HG03342 (cell line): ENCODE data around the gene ROR1.

Experiments used
- ATAC-seq: cut with Tn5 transposase; IDR thresholded peaks from one replicate; pipeline ENCODE4 v1.9.1; 2021; ENCODE audit warnings: mild to moderate bottlenecking, moderate library complexity; ENCODE audit not compliant: unreplicated experiment

The ROR1 gene

DNA sequence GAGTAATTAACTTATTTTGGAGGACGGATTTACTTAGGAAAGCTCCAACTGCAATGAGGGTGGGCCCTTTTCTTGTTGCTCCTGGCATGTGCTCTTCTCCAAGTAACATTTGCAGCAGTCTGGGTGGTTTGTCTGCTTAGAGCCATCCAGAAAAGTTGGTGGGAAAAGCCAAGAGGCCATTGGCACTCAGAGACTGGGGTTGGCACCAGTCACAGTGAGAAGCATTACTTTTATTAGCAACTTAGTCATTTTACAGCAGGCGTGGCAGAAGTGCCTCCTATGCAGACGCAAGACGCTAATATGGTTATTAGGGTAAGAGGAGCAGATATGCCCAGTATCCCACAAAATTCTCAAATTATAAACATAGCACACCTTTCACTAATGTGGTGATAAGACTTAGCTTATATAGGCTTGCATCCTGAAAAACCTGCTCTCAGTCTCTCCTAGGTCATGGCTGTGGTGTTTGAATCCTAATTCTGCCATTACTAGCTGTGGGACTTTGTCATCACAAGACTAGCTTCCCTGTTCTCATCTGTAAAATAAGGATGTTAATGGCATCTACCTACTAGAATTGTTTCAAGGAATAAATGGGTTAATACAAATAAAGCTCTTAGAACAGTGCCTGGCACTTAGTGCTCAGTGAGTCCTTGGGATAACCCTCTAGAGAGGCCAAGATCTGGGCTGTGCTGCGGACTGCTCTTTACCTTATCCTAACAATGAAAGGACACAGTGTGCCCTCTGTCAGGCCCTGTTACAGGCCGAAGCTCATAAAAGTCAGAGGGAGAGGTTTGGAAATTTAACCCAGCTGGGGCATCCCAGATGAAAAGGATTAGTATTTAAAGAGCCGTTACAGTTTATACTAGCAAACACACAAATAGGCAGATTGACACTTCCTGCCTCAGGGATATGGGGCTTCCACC, 154.6 kb downstream of the ROR1 start:
- ATAC-seq = no peak

DNA sequence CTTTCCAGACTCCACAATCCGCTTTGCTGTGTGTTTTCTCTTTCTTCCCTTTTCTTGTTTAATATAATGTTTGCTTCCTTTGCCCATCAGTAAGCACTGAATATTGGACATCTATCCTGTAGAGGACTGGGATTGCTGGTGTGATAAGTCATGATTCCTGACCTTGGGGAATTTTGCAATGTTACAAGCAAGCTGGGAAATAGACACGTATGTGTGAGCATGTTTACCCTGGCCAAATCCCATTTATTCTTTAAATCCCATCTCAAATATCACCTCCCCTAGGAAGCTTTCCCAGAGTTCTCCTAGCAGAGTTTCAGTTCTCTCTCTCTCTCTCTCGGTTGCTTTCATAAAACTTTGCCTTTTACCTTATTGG, 155.3 kb downstream of the ROR1 start:
- no peak for ATAC-seq

DNA sequence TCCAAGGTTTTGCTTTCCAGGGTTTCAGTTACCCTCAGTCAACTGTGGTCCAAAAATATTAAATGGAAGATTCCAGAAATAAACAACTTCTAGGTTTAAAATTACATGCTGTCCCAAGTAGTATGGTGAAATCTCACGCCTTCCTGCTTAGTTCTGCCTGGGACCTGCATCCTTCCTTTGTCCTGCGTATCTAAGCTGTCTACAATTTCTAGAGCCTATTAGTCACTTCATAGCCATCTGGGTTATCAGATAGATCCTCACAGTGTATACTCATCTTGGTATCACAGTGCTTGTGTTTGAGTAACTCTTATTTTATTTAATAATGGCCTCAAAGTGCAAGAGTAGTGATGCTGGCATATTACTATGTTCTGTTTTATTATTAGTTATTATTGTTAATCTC, 157.7 kb downstream of the ROR1 start:
- ATAC-seq = no peak

DNA sequence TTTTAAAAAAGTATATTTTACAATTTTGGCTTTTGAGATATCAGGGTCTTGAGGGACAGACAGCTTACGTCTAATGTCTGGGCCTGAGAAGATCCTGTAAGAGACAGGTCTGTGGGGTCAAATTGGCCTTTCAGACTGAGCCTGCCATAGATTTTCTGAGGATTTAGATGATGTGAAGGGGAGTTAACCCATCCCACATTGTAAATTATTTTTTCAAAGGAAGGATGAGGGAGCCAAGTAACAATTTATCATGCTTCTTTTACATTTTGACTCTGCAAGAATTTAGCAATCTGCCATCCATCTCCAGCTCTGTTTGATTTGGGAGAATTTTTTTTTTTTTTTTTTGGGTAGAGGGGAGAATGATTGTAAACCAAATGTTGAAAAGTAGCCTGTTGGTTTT, 160.9 kb downstream of the ROR1 start:
- ATAC-seq = no peak

DNA sequence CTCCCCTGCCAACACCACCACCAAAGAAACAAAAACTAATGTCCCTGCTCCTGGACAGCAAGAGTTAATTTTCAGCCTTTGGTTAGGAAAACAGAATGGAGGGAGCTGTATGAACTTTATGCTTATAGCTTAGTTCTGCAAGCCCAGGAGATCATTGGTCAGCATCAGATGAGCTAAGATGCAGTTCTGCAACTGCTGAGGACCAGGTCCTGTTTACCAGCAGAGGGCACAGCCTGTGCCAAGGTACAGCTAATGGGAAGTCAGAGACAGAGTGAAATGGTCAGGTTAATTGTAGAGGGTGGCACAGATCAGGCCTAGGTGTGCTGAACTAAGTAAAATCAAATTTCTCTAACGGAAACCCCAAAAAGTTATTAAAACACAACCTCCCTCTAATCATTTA, 161.3 kb downstream of the ROR1 start:
- no peak for ATAC-seq

DNA sequence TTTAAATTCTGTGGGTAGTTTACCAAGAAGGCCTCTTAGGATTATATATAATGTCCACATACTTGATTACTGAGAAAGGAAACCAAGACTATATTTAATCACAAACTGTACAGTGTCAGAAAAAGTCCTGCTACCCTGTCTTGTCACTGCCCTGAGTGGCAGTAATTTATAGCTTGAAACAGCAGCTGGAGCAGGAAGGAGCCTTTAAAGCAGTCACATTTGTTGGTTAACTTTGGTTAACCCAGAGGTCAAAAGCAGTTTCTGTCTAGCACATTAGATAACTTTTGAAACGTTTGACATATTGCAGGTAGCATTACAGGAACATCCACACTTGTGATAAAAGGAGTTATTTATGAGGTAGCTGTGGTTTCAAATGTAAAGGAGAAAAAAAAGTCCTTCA, 161.7 kb downstream of the ROR1 start:
- no peak for ATAC-seq

DNA sequence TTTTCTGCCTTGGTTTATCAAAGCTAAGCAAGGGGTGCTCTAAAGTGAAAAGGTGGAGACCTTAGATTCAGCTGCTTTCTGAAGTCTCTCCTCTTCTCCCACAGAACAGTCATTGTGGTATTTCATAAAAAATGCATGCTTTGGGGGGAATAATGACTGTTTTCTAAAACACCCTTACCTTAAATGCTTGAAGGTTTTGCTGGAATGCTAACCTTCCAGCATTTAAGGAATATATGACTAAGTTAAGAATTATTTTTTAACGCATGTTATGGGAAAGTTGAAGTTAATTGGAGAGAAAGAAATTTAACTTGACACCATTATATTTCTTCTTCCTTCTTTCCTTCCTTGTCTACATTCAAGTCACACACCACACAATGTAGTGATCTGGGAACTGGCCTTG, 162.5 kb downstream of the ROR1 start:
- ATAC-seq = no peak

DNA sequence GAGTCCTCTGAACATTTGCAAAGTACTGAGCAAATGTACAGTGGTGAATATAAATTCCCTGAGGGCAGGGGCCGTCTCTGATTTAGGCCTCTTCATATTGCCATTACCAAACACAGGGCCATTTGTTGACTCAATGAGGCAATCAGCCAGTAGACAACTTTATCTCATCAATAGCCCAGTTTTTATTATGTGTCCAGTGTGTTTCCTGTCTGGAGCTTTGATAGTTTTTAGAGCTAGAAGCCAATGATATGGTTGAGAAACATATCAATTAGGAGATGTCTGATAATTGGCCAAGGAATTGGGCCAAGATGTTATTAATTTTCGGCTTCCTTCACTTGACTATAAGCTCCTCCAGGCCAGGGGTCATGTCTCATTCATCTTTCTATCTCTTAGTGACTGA, 163.0 kb downstream of the ROR1 start:
- no peak for ATAC-seq

DNA sequence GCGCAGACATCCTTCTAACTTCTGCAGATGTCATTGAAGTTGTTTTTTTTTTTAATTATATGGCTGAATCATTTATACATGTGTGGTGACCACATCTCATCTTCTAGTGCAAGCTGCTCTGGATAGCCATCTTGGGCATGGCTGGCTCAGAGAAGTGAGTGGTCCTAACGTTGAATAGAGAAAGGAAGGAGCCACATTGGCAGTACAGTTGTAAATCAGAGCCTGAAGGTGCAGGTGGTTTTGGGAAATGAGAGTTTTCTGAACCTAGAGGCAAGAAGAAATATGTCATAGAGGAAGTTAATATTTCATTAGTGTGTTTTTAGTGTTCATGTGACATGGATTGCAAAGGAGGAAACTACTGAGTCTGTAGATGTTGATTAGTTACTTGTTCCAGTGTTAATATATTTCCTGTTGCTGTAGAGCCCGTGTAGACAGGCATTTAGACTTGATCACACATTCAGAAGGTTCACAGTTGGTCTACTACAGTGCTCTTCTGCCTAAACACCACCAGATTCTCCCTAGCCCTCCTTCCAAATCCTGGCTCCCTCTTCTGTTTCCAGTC, 163.7 kb downstream of the ROR1 start:
- ATAC-seq = no peak

DNA sequence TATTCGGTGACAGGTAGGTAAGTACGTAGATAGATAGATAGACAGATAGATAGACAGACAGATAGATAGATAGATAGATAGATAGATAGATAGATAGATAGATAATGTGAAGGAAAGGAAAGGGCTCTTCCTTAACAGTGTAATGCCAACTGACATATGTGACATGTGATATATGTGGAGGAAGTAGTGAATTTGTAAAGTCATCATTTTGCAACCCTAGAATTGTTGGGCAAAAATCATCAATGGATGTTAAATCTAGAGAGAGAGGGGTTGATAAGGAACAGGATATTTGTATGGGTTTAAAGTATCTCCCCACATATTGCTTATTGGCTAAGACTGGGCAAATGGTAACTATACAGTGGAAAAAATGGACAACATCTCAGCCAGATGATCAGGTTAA, 166.6 kb downstream of the ROR1 start:
- no peak for ATAC-seq

DNA sequence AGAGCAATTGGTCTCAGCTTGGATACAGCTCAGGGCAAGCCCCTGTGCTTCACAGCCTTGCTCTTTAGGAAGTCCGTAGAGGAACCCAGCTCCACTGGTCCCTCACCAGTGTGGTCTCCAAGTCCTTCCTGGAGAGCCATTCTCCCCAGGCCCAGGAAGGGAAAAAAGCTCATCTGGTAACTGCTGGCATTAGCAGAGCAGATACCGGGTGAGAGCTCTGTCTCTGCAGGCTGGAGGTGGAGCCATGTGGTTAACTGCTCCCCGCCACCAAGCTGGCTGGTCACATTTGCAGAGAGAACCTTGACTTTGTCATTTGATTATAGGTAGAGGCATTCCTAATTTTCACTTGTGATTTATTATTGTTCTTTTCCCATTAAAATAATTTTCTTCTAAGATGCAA, 169.6 kb downstream of the ROR1 start:
- ATAC-seq = no peak

DNA sequence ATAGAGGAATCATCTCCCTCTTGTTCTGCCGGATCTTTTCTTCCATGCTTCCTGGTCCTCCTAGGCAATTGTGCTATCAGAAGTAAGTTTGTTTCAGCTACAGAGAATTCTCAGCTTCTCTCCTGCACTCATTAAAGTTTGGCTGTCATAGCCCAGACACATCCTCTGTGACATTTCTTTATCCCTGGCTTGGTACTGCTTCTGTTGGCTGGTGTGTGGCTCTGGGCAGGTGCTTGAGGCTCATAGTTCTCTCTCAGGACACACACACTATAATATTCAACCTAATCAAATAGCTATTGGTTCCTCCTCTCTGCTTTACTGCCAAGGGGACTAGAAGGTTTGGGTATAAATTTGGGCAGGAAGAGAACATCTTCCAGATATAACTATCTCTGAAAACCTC, 172.1 kb downstream of the ROR1 start:
- ATAC-seq = no peak

DNA sequence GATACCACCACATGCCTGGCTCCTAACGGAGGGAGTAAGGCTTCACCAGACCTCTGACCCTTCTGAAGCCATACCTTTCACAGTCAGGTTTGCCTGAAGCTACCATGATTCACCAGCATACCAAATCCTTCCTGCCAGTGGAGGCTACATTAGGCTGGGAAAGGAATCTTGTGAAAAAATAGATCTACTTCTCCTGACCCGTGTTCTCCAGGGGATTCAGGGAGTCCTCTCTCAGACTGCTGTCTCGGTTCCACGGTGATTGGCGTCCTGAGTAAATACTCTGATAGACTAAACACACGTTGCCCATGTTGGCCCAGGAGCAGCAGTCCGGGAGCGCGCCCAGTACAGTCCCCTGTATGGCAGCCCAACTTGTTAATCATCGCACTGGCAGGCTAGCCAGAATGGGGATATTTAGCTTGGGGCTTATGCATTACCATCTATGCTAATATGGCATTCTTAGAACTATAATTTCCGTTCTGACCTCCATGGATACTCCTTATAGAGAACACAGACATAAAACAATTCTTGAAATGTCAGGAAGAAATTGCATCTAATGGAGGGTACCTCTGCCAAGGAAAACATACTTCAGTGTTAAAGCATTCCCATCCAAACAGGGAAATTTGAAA, 173.2 kb downstream of the ROR1 start:
- no peak for ATAC-seq

DNA sequence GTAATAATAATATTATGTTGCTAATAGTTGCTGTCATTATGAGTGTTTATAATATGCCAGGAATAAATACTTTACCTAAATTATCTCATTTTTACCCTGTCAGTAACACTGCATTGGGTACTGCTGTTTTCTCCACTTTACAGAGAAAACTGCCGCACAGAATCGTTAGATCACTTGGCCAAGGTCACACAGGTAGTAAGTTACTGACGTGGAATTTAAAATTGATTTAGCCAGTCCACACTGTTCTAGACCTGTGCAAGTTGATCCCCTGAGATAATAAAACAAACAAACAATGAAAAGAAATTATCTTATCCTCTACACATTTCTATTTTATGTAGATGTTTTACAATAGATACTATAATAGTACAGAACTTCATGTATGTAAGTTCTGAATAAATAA, 174.1 kb downstream of the ROR1 start:
- no peak for ATAC-seq

DNA sequence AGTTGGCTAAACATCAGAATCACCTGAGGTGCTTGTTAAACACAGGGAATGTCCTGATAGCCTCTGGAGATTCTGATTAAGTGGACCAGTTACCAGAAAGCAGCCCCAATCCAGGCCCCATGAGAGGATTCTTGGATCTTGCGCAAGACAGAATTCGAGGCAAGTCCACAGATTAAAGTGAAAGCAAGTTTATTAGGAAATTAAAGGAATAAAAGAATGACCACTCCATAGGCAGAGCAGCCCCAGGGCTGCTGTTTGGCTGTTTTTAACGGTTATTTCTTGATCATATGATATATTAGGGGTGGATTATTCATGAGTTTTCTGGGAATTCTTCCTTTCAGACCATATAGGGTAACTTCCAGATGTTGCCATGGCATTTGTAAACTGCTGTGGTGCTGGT, 176.2 kb downstream of the ROR1 start:
- ATAC-seq = no peak

DNA sequence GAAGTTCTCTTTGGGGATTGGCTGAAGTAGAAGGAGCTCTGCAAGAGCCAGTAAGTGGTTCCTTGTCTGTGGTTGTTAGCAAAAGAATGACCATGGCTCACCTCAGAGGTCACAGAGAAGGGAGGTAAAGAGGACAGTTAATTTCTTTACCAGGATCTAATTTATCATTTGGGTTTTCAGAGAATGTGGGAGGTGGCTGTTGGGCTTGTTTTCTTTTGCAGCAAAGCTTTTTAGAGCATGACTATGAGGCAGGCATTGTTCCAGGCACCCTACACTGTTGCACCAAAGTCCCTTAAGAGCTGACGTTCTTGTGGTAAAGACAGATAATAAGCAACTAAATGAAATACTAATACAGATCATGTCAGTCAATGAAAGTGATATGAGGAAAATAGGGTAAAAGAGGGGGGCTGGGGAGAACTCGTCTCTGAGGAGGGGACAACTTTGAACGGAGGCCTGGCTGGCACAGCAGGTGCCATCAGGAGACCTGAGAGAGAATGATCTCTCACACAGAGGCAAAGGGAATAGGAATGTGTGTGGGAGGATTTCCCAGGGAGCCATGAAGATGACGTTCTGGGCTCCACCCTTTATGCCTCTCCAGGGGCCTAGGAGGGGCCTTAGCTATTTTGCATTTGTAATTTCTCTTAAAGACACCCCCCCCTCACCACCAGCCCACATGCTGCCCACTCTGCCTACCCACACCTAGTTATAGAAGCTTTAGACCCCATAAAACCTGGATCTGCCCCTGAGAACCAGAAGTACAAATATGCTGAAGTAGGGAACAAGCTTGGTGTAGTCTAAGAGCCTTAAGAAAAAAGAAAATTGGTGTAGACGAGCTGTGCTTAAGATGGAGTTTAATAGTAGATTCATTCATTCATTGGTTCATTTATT, 177.5 kb downstream of the ROR1 start:
- no peak for ATAC-seq

DNA sequence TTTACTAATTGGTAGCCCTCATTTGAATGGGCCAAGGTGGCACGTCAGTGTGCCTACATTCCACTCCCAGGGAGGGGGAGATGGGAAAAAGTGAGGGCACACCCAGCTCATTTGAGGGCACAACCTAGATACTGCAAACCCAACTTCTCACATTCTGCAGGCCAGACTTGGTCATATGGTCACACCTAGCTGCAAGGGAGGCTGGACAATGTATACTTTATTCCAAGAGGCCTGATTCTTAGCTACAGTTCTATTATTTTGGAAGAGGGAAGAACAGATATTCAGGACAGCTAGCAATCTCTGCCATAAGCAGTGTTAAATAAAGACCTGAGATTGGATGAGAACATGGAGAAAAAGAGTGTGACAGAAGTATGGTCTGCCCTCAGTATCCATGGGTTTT, 180.4 kb downstream of the ROR1 start:
- no peak for ATAC-seq

DNA sequence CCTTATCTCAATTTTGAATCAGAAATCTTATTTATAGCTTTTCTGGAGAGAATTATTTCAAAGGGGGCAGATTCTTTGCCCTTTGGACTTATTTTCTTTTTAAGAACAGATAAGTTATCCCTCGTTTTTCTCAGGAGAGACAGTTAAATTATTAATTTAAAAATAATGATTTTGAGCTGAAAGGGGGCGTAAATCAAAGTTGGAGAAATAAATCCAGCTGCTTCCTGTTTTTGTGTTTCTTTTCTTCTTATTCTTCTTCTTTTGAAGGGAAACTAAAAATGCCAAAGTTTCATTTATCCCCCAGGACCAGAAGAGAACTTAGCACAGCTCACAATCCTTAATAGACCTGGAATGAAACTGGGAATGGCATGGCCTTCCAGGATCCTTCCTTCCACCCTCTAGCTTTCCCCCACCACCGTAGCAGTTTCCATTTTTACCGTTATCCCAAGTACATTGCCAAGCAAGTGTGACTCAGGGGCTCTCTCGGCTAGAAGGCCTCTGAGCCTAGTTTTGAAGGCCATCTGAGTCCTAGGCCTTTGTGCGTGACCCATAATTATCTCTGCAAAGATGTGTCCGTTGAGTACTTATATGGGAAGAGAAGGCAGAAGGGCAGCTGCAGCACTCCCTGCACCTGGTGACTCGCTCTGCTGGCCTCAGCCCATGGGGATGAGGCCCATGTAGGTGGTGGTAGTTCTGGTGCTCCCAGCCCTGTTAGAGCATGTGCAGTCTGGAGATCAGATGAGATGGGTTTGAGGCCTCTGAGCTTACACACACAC, 181.7 kb downstream of the ROR1 start:
- ATAC-seq = no peak

DNA sequence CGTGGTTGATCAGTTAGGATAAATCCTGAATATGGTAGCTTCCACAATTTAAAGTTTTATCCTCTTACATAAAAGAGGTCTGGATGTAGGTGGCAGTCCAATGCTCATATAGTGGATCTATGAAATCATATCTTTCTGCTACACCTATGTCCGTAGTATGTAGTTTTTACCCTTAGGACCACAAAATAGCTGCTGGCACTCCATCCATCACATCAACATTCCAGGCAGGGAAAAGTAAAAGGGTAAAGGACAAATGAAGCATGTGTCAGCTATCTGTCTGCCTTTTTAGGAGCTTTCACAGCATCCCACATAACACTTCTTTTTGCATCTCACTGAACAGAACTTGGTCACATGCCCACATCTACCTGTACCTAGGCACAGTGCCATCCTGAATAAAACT, 184.7 kb downstream of the ROR1 start:
- ATAC-seq = no peak

DNA sequence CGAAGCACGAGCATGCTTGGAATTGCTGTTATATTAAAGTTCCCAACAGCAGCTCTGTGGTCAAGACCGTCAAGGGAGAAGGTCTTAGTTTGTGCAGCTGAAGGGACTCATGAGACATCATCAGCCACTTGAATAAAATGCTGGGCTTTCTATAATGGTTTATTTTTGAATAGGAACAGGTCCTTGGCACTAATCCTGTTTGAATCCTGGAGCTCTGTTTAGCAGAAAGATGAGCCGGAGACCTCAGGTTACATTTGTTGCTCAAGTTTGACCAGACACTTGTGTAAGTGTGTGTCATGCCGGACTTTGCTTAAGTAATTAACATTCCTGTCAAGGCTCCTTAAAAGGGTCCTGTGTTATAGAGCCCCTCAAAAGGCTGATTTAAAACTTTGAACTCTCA, 186.5 kb downstream of the ROR1 start:
- no peak for ATAC-seq

DNA sequence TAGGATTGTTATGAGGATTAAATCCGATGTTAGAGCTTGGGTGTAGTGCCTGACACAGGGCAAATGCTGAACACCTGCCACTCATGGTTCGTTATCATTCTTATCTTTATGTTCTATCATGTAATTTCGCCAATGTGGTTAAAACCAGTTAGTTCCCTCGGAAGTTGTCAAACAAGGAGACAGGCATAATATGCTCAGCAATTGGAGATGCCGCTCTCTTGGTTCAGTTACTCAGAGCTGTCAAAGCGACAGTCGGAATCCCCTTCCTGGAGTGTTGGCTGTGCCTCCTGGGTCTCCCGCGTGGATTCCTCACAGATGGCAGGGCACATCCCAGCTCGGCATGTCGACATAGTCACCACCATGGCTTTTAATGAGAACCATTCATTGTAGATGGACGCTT, 192.2 kb downstream of the ROR1 start:
- ATAC-seq = no peak
